ENCODE measurements around the gene SHC4.

The SHC4 gene

GRCh38 chr15:48778331-48778730 is 185.4 kb downstream of the SHC4 start:
- DNase-seq (ENCODE audit: low read depth in 1 of 2, low spot score in 1 of 2): no peak
- Histone ChIP-seq H3K4me3 (replicated peaks; ENCODE audit: insufficient read depth, low read length) (no peak overlapping the region), H3K27ac (replicated peaks) (no peak overlapping the region), H3K27me3 (ENCODE audit: insufficient read depth, poor library complexity, severe bottlenecking) (no peaks in the 10 kb centered on the region)
- TF ChIP-seq REST (IDR thresholded peaks at IDR 0.05; ENCODE audit: insufficient replicate concordance, low read depth) (no peak), GABPA (IDR thresholded peaks at IDR 0.05; ENCODE audit: low read depth) (no peak), CTCF (IDR thresholded peaks at IDR 0.05; ENCODE audit: insufficient read depth, low read length) (no peak), POLR2AphosphoS5 (IDR thresholded peaks at IDR 0.05; ENCODE audit: low read depth) (no peak), SPI1 (IDR thresholded peaks at IDR 0.05; ENCODE audit: borderline replicate concordance, low read depth) (no peak)

GRCh38 chr15:48777645-48778330 is 185.9 kb downstream of the SHC4 start:
- TF ChIP-seq REST (IDR thresholded peaks at IDR 0.05; ENCODE audit: insufficient replicate concordance, low read depth) (no peak), CTCF (IDR thresholded peaks at IDR 0.05; ENCODE audit: insufficient read depth, low read length) (no peak), SPI1 (IDR thresholded peaks at IDR 0.05; ENCODE audit: borderline replicate concordance, low read depth) (no peak), POLR2AphosphoS5 (IDR thresholded peaks at IDR 0.05; ENCODE audit: low read depth) (no peak), GABPA (IDR thresholded peaks at IDR 0.05; ENCODE audit: low read depth) (no peak)
- Histone ChIP-seq H3K27ac (replicated peaks) (no peak overlapping the region), H3K4me3 (replicated peaks; ENCODE audit: insufficient read depth, low read length) (no peak overlapping the region), H3K27me3 (ENCODE audit: insufficient read depth, poor library complexity, severe bottlenecking) (no peaks in the 10 kb centered on the region)
- no peak for DNase-seq (ENCODE audit: low read depth in 1 of 2, low spot score in 1 of 2)

GRCh38 chr15:48775546-48775945 is 188.2 kb downstream of the SHC4 start:
- no peak overlapping the region for H3K27ac ChIP-seq (replicated peaks)
- no peak for DNase-seq (ENCODE audit: low read depth in 1 of 2, low spot score in 1 of 2)
- TF ChIP-seq CTCF (IDR thresholded peaks at IDR 0.05; ENCODE audit: insufficient read depth, low read length): no peak
- TF ChIP-seq SPI1 (IDR thresholded peaks at IDR 0.05; ENCODE audit: borderline replicate concordance, low read depth): no peak
- TF ChIP-seq REST (IDR thresholded peaks at IDR 0.05; ENCODE audit: insufficient replicate concordance, low read depth): no peak
- TF ChIP-seq POLR2AphosphoS5 (IDR thresholded peaks at IDR 0.05; ENCODE audit: low read depth): no peak
- no peak for TF ChIP-seq GABPA (IDR thresholded peaks at IDR 0.05; ENCODE audit: low read depth)
- no peaks in the 10 kb centered on the region for H3K27me3 ChIP-seq (ENCODE audit: insufficient read depth, poor library complexity, severe bottlenecking)
- no peak overlapping the region for H3K4me3 ChIP-seq (replicated peaks; ENCODE audit: insufficient read depth, low read length)
